WTC11 (cell line): ENCODE results near the gene PGGHG. TPM values are rescaled to one million over a fixed set of nuclear protein-coding genes. Genes with fewer than 3 reads are reported as not detected.

Experiments
- ATAC-seq: fragments of 200-7000 bp; cut with Tn5 transposase; 2 replicates; pipeline ENCODE4 v1.10.0; 2021; ENCODE audit warnings: mild to moderate bottlenecking, moderate library complexity
- CTCF ChIA-PET: fragments of 300-600 bp; sonication (Branson Sonifier 250); formaldehyde crosslinking; loops from one replicate; lab custom pipeline; 2021; ENCODE audit warnings: antibody characterized with exemption; lab: Charles Lee
- POLR2A ChIA-PET: fragments of 350-600 bp; sonication (Branson Sonifier 250); formaldehyde crosslinking; loops from one replicate; lab custom pipeline; 2021; ENCODE audit warnings: antibody characterized with exemption; lab: Charles Lee
- DNase-seq: peaks from one replicate; pipeline ENCODE4 v3.0.0; 2021; ENCODE audit warnings: low spot score
- H3K27ac Mint-ChIP-seq: 2 replicates; pipeline ENCODE4 v1.8.0; 2021; ENCODE audit warnings: mixed read lengths
- H3K27me3 Mint-ChIP-seq: 2 replicates; pipeline ENCODE4 v1.8.0; 2021; ENCODE audit warnings: low read depth, mild to moderate bottlenecking, moderate library complexity, mixed read lengths
- H3K36me3 Mint-ChIP-seq: 2 replicates; pipeline ENCODE4 v1.8.0; 2021; ENCODE audit warnings: mixed read lengths
- H3K4me1 Mint-ChIP-seq: 2 replicates; pipeline ENCODE4 v1.8.0; 2022; ENCODE audit warnings: mixed read lengths
- H3K4me3 Mint-ChIP-seq: 2 replicates; pipeline ENCODE4 v1.8.0; 2021; ENCODE audit warnings: mild to moderate bottlenecking, moderate library complexity, mixed read lengths
- H3K9me3 Mint-ChIP-seq: 2 replicates; pipeline ENCODE4 v1.8.0; 2021; ENCODE audit warnings: mixed read lengths
- ELF4 ChIP-seq: sonication (generic); formaldehyde crosslinking; IDR thresholded peaks from 2 replicates; pipeline ENCODE4 v1.8.1; 2022; ENCODE audit warnings: low read depth, mild to moderate bottlenecking, moderate library complexity, missing genetic modification reagents
- EMX1 ChIP-seq: fragments of 250-450 bp; sonication (Bioruptor Pico); IDR thresholded peaks from 2 replicates; pipeline ENCODE4 v1.8.0; 2021; ENCODE audit warnings: mild to moderate bottlenecking
- GABPB1 ChIP-seq: sonication (generic); formaldehyde crosslinking; IDR thresholded peaks from 2 replicates; pipeline ENCODE4 v1.8.1; 2023; ENCODE audit warnings: mild to moderate bottlenecking, missing genetic modification reagents
- NFATC4 ChIP-seq: fragments of 250-450 bp; sonication (Bioruptor Pico); IDR thresholded peaks from 2 replicates; pipeline ENCODE4 v1.9.0; 2021; ENCODE audit warnings: mild to moderate bottlenecking
- SMAD3 ChIP-seq: sonication (generic); formaldehyde crosslinking; IDR thresholded peaks from 2 replicates; pipeline ENCODE4 v1.8.0; 2022; ENCODE audit warnings: missing genetic modification reagents, mild to moderate bottlenecking, borderline replicate concordance
- SP1 ChIP-seq: sonication (generic); formaldehyde crosslinking; conservative IDR thresholded peaks from 2 replicates; pipeline ENCODE4 v1.8.1; 2022; ENCODE audit warnings: missing genetic modification reagents
- TCF7 ChIP-seq: sonication (generic); formaldehyde crosslinking; IDR thresholded peaks from 2 replicates; pipeline ENCODE4 v1.8.0; 2022; ENCODE audit warnings: mild to moderate bottlenecking, low read depth, missing genetic modification reagents, moderate library complexity
- ZNF416 ChIP-seq: fragments of 250-450 bp; sonication (Bioruptor Pico); IDR thresholded peaks from 2 replicates; pipeline ENCODE4 v1.9.0; 2021; ENCODE audit warnings: mild to moderate bottlenecking, inconsistent platforms
- total RNA-seq: library from RNA; stranded (reverse); gene quantifications from 3 replicates; pipeline ENCODE4 v1.2.3, GENCODE V29; 2021
- TF ChIP-seq, protein P1 (sequence below): sonication (generic); formaldehyde crosslinking; IDR thresholded peaks from 2 replicates; pipeline ENCODE4 v1.8.0; 2022; ENCODE audit warnings: missing genetic modification reagents
- TF ChIP-seq, protein P2 (sequence below): fragments of 200-600 bp; IDR thresholded peaks from 2 replicates; pipeline ENCODE4 v1.8.0; 2022; ENCODE audit warnings: antibody characterized with exemption
- TF ChIP-seq, protein P3 (sequence below): sonication (generic); formaldehyde crosslinking; IDR thresholded peaks from 2 replicates; pipeline ENCODE4 v1.8.0; 2023; ENCODE audit warnings: missing genetic modification reagents, mild to moderate bottlenecking, borderline replicate concordance
- TF ChIP-seq, protein P4 (sequence below): sonication (generic); formaldehyde crosslinking; IDR thresholded peaks from 2 replicates; pipeline ENCODE4 v1.8.0; 2023; ENCODE audit warnings: missing genetic modification reagents
- TF ChIP-seq, protein P5 (sequence below): sonication (generic); formaldehyde crosslinking; IDR thresholded peaks from 2 replicates; pipeline ENCODE4 v1.8.1; 2022; ENCODE audit warnings: missing genetic modification reagents, borderline replicate concordance

Gene PGGHG
- total RNA-seq, 1 experiment from 2014 or later: 74.9 TPM

DNA sequence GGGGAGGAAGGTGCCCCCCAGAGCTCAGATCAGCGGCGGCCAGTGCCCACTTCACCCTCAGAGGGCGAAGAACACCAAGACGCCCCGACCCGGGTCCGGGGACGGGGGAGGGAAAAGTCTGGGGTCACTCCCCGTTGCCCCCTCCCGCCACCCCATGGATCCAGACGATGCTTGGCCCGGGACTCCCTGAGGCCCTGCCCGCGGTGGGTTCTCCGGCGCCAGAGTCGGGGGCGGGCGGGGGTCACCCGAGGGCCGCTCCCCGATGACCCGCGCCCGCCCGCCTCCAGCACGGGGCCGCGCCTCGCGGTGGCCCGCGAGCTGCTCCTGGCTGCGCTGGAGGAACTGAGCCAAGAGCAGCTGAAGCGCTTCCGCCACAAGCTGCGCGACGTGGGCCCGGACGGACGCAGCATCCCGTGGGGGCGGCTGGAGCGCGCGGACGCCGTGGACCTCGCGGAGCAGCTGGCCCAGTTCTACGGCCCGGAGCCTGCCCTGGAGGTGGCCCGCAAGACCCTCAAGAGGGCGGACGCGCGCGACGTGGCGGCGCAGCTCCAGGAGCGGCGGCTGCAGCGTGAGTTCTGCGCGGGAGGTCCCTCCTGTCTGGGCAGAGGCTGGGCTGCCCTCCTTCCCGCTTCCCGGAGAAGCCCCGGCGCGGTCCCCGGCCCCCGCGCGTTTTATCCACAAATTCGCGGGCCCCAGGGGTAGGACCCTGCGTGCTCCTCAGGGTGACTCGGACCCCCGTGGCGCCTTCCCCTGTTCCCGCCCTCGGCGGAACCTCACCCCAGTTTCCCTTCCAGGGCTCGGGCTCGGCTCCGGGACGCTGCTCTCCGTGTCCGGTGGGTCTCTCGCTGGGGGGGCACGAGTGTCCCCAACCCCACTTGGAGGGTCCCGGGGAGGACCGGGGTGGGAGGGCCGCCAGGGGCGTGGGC lies 9.6 kb upstream of the PGGHG start (continued):
- TF ChIP-seq, protein P1, sequence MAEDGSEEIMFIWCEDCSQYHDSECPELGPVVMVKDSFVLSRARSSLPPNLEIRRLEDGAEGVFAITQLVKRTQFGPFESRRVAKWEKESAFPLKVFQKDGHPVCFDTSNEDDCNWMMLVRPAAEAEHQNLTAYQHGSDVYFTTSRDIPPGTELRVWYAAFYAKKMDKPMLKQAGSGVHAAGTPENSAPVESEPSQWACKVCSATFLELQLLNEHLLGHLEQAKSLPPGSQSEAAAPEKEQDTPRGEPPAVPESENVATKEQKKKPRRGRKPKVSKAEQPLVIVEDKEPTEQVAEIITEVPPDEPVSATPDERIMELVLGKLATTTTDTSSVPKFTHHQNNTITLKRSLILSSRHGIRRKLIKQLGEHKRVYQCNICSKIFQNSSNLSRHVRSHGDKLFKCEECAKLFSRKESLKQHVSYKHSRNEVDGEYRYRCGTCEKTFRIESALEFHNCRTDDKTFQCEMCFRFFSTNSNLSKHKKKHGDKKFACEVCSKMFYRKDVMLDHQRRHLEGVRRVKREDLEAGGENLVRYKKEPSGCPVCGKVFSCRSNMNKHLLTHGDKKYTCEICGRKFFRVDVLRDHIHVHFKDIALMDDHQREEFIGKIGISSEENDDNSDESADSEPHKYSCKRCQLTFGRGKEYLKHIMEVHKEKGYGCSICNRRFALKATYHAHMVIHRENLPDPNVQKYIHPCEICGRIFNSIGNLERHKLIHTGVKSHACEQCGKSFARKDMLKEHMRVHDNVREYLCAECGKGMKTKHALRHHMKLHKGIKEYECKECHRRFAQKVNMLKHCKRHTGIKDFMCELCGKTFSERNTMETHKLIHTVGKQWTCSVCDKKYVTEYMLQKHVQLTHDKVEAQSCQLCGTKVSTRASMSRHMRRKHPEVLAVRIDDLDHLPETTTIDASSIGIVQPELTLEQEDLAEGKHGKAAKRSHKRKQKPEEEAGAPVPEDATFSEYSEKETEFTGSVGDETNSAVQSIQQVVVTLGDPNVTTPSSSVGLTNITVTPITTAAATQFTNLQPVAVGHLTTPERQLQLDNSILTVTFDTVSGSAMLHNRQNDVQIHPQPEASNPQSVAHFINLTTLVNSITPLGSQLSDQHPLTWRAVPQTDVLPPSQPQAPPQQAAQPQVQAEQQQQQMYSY (CRISPR knock-in tag): no peak
- no peak for TF ChIP-seq EMX1

DNA sequence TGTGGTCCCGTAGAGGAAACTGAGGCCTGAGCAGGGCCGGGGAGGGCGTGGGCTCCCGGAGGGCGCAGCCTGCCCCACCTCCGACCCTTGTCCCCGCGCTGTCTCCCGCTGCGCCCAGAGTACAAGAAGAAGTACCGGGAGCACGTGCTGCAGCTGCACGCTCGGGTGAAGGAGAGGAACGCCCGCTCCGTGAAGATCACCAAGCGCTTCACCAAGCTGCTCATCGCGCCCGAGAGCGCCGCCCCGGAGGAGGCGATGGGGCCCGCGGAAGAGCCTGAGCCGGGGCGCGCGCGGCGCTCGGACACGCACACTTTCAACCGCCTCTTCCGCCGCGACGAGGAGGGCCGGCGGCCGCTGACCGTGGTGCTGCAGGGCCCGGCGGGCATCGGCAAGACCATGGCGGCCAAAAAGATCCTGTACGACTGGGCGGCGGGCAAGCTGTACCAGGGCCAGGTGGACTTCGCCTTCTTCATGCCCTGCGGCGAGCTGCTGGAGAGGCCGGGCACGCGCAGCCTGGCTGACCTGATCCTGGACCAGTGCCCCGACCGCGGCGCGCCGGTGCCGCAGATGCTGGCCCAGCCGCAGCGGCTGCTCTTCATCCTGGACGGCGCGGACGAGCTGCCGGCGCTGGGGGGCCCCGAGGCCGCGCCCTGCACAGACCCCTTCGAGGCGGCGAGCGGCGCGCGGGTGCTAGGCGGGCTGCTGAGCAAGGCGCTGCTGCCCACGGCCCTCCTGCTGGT lies 8.8 kb upstream of the PGGHG start:
- POLR2A ChIA-PET: interaction anchor here (0.6 to 1.2 kb wide), 2 partner anchors 36 to 168 kb away, joined by 3 read pairs; no protein-coding TSS in a partner anchor
- peaks cover 9% of the 10 kb centered on the region for H3K9me3 Mint-ChIP-seq
- H3K27me3 Mint-ChIP-seq: peaks cover 50% of the 10 kb centered on the region
- H3K4me1 Mint-ChIP-seq: peaks cover 35% of the 10 kb centered on the region
- peak; percentile 26 for ATAC-seq
- 0 out of 2 replicates have a peak, but pooled peaks have one; percentile 49 for TF ChIP-seq TCF7 (CRISPR knock-in tag)
- TF ChIP-seq NFATC4 (CRISPR knock-in tag): no peak
- no peaks in the 10 kb centered on the region for H3K36me3 Mint-ChIP-seq
- CTCF ChIA-PET: interaction anchor here (1.0 to 5.8 kb wide), 6 partner anchors 10 to 83 kb away, joined by 3 to 53 read pairs (median 4); no protein-coding TSS in a partner anchor
- peak overlapping the region; percentile 40; the same call in 1 of the 2 replicates for H3K4me3 Mint-ChIP-seq
- peak; percentile 46 for DNase-seq
- no peak overlapping the region for H3K27ac Mint-ChIP-seq

DNA sequence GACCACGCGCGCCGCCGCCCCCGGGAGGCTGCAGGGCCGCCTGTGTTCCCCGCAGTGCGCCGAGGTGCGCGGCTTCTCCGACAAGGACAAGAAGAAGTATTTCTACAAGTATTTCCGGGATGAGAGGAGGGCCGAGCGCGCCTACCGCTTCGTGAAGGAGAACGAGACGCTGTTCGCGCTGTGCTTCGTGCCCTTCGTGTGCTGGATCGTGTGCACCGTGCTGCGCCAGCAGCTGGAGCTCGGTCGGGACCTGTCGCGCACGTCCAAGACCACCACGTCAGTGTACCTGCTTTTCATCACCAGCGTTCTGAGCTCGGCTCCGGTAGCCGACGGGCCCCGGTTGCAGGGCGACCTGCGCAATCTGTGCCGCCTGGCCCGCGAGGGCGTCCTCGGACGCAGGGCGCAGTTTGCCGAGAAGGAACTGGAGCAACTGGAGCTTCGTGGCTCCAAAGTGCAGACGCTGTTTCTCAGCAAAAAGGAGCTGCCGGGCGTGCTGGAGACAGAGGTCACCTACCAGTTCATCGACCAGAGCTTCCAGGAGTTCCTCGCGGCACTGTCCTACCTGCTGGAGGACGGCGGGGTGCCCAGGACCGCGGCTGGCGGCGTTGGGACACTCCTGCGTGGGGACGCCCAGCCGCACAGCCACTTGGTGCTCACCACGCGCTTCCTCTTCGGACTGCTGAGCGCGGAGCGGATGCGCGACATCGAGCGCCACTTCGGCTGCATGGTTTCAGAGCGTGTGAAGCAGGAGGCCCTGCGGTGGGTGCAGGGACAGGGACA lies 8.0 kb upstream of the PGGHG start:
- ATAC-seq: no peak
- no peak overlapping the region for H3K27ac Mint-ChIP-seq
- peaks cover 36% of the 10 kb centered on the region for H3K4me1 Mint-ChIP-seq
- peaks cover 8% of the 10 kb centered on the region for H3K9me3 Mint-ChIP-seq
- CTCF ChIA-PET: interaction anchor here (0.8 to 5.8 kb wide), 4 partner anchors 10 to 126 kb away, joined by 3 to 53 read pairs (median 4); no protein-coding TSS in a partner anchor
- peak overlapping the region; percentile 24 for H3K4me3 Mint-ChIP-seq
- POLR2A ChIA-PET: interaction anchor here (0.6 to 1.2 kb wide), 3 partner anchors 18 to 167 kb away, joined by 3 to 4 read pairs (median 3); partner anchors contain the start of gene IFITM5
- peaks cover 50% of the 10 kb centered on the region for H3K27me3 Mint-ChIP-seq
- H3K36me3 Mint-ChIP-seq: no peaks in the 10 kb centered on the region
- no peak for DNase-seq
- no peak for TF ChIP-seq ZNF416 (CRISPR knock-in tag)
- TF ChIP-seq, protein P2, sequence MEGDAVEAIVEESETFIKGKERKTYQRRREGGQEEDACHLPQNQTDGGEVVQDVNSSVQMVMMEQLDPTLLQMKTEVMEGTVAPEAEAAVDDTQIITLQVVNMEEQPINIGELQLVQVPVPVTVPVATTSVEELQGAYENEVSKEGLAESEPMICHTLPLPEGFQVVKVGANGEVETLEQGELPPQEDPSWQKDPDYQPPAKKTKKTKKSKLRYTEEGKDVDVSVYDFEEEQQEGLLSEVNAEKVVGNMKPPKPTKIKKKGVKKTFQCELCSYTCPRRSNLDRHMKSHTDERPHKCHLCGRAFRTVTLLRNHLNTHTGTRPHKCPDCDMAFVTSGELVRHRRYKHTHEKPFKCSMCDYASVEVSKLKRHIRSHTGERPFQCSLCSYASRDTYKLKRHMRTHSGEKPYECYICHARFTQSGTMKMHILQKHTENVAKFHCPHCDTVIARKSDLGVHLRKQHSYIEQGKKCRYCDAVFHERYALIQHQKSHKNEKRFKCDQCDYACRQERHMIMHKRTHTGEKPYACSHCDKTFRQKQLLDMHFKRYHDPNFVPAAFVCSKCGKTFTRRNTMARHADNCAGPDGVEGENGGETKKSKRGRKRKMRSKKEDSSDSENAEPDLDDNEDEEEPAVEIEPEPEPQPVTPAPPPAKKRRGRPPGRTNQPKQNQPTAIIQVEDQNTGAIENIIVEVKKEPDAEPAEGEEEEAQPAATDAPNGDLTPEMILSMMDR: no peak
- no peak for TF ChIP-seq GABPB1
- no peak for TF ChIP-seq SP1 (CRISPR knock-in tag)
- no peak for TF ChIP-seq SMAD3
- TF ChIP-seq, protein P3, sequence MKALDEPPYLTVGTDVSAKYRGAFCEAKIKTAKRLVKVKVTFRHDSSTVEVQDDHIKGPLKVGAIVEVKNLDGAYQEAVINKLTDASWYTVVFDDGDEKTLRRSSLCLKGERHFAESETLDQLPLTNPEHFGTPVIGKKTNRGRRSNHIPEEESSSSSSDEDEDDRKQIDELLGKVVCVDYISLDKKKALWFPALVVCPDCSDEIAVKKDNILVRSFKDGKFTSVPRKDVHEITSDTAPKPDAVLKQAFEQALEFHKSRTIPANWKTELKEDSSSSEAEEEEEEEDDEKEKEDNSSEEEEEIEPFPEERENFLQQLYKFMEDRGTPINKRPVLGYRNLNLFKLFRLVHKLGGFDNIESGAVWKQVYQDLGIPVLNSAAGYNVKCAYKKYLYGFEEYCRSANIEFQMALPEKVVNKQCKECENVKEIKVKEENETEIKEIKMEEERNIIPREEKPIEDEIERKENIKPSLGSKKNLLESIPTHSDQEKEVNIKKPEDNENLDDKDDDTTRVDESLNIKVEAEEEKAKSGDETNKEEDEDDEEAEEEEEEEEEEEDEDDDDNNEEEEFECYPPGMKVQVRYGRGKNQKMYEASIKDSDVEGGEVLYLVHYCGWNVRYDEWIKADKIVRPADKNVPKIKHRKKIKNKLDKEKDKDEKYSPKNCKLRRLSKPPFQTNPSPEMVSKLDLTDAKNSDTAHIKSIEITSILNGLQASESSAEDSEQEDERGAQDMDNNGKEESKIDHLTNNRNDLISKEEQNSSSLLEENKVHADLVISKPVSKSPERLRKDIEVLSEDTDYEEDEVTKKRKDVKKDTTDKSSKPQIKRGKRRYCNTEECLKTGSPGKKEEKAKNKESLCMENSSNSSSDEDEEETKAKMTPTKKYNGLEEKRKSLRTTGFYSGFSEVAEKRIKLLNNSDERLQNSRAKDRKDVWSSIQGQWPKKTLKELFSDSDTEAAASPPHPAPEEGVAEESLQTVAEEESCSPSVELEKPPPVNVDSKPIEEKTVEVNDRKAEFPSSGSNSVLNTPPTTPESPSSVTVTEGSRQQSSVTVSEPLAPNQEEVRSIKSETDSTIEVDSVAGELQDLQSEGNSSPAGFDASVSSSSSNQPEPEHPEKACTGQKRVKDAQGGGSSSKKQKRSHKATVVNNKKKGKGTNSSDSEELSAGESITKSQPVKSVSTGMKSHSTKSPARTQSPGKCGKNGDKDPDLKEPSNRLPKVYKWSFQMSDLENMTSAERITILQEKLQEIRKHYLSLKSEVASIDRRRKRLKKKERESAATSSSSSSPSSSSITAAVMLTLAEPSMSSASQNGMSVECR (CRISPR knock-in tag): no peak
- TF ChIP-seq, protein P4, sequence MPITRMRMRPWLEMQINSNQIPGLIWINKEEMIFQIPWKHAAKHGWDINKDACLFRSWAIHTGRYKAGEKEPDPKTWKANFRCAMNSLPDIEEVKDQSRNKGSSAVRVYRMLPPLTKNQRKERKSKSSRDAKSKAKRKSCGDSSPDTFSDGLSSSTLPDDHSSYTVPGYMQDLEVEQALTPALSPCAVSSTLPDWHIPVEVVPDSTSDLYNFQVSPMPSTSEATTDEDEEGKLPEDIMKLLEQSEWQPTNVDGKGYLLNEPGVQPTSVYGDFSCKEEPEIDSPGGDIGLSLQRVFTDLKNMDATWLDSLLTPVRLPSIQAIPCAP: no peak
- no peak for TF ChIP-seq ELF4 (CRISPR knock-in tag)
- TF ChIP-seq, protein P5, sequence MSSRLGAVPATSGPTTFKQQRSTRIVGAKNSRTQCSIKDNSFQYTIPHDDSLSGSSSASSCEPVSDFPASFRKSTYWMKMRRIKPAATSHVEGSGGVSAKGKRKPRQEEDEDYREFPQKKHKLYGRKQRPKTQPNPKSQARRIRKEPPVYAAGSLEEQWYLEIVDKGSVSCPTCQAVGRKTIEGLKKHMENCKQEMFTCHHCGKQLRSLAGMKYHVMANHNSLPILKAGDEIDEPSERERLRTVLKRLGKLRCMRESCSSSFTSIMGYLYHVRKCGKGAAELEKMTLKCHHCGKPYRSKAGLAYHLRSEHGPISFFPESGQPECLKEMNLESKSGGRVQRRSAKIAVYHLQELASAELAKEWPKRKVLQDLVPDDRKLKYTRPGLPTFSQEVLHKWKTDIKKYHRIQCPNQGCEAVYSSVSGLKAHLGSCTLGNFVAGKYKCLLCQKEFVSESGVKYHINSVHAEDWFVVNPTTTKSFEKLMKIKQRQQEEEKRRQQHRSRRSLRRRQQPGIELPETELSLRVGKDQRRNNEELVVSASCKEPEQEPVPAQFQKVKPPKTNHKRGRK (CRISPR knock-in tag): no peak
